Activated CD4-positive, alpha-beta T cell treated with anti-CD3 and anti-CD28 coated beads for 36 hours (primary cell): ENCODE results near the gene GABRA5. TPM values are rescaled to one million over a fixed set of nuclear protein-coding genes. Genes with fewer than 3 reads are reported as not detected.
A peak's percentile ranks its signal among the peaks of the same experiment; 100 is the strongest.

Experiments
- ATAC-seq: fragments of 200-7000 bp; cut with Tn5 transposase; one replicate; pipeline ENCODE4 v1.10.0; 2021; ENCODE audit warnings: mild to moderate bottlenecking, moderate library complexity
- CTCF ChIA-PET: fragments of 350-600 bp; sonication (Branson Sonifier 250); formaldehyde crosslinking; loops from one replicate; lab custom pipeline; 2021; ENCODE audit warnings: antibody characterized with exemption; lab: Charles Lee
- POLR2A ChIA-PET: fragments of 350-600 bp; sonication (Branson Sonifier 250); formaldehyde crosslinking; loops from one replicate; lab custom pipeline; 2021; ENCODE audit warnings: antibody characterized with exemption, inconsistent platforms; lab: Charles Lee
- DNase-seq: peaks from one replicate; pipeline ENCODE4 v3.0.0-alpha.2; 2020
- H3K27ac Mint-ChIP-seq: one replicate; pipeline ENCODE4 v1.8.0; 2021; ENCODE audit warnings: mixed read lengths
- H3K27me3 Mint-ChIP-seq: one replicate; pipeline ENCODE4 v1.8.0; 2021; ENCODE audit warnings: mixed read lengths
- H3K36me3 Mint-ChIP-seq: one replicate; pipeline ENCODE4 v1.8.0; 2021; ENCODE audit warnings: low read depth, mixed read lengths
- H3K4me1 Mint-ChIP-seq: one replicate; pipeline ENCODE4 v1.8.0; 2021; ENCODE audit warnings: mixed read lengths
- H3K4me3 Mint-ChIP-seq: one replicate; pipeline ENCODE4 v1.8.0; 2021; ENCODE audit warnings: mild to moderate bottlenecking, moderate library complexity, mixed read lengths
- H3K9me3 Mint-ChIP-seq: one replicate; pipeline ENCODE4 v1.8.0; 2021; ENCODE audit warnings: low read depth, mixed read lengths
- intact Hi-C, 2 experiments: fragments of 100-400 bp; cut with DNase I in 1 of 2; cut with micrococcal nuclease in 1 of 2; formaldehyde crosslinking; loops; one replicate each; pipeline versions ENCODE4 v1.14.2 to v1.15.1; 2022 to 2024; cut with DNase I, micrococcal nuclease
- total RNA-seq, 2 experiments: library from RNA; stranded (reverse); gene quantifications; one replicate each; pipeline ENCODE4 v1.2.3, GENCODE V29; 2021

GABRA5 gene
- total RNA-seq, 2 experiments from 2014 or later, result not detected

DNA sequence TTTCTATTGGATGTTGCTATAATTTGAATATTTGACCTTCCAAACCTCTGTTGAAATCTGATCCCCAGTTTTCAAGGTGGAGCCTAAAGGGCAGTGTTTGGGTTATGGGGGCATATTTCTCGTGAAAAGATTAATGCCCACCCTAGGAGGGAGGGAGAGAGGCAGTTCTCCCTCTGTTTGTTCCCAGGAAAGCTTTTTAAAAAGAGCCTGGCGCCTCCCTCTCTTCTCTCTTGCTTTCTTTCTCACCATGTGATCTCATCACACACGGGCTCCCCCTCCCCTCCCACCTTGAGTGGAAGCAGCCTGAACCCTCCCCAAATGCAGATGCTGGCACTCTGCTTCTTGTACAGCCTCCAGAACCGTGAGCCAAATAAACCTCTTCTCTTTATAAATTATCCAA is 12.4 kb upstream of the GABRA5 start:
- no peak for DNase-seq
- H3K36me3 Mint-ChIP-seq, result no peaks in the 10 kb centered on the region
- H3K27me3 Mint-ChIP-seq, result peaks cover 2% of the 10 kb centered on the region
- ChIA-PET POLR2A (no interaction called here), CTCF (no interaction called here)
- intact Hi-C loops, result no loop called here
- H3K9me3 Mint-ChIP-seq, result no peaks in the 10 kb centered on the region
- H3K4me3 Mint-ChIP-seq, result no peak overlapping the region
- H3K27ac Mint-ChIP-seq, result no peak overlapping the region
- ATAC-seq, result no peak
- H3K4me1 Mint-ChIP-seq, result no peaks in the 10 kb centered on the region

- CTCF ChIA-PET, result interaction anchor here (1.5 kb wide), 1 partner anchor 1354 kb away, joined by 4 read pairs; no protein-coding TSS in a partner anchor
- no peak overlapping the region for H3K4me3 Mint-ChIP-seq
- DNase-seq, result peak; percentile 39
- H3K9me3 Mint-ChIP-seq, result no peaks in the 10 kb centered on the region
- intact Hi-C loops, result loop anchor here in 1 of 2 experiments (10.0 kb wide), 1 partner anchor 1360 kb away; no protein-coding TSS in a partner anchor
- no peaks in the 10 kb centered on the region for H3K36me3 Mint-ChIP-seq
- no peak overlapping the region for H3K27ac Mint-ChIP-seq
- peaks cover 31% of the 10 kb centered on the region for H3K27me3 Mint-ChIP-seq
- POLR2A ChIA-PET, result no interaction called here
- no peaks in the 10 kb centered on the region for H3K4me1 Mint-ChIP-seq
- ATAC-seq, result no peak
These were observed 2.1 kb upstream of the GABRA5 start for GRCh38 chr15:26864664-26865191.

GRCh38 chr15:26867200-26868007 is 542 bp downstream of the GABRA5 start:
- no peaks in the 10 kb centered on the region for H3K36me3 Mint-ChIP-seq
- H3K4me3 Mint-ChIP-seq, result no peak overlapping the region
- ATAC-seq, result no peak
- H3K27ac Mint-ChIP-seq, result no peak overlapping the region
- no peaks in the 10 kb centered on the region for H3K4me1 Mint-ChIP-seq
- H3K9me3 Mint-ChIP-seq, result no peaks in the 10 kb centered on the region
- intact Hi-C loops, result loop anchor here in 1 of 2 experiments (10.0 kb wide), 1 partner anchor 1363 kb away; no protein-coding TSS in a partner anchor
- ChIA-PET POLR2A (no interaction called here), CTCF (no interaction called here)
- no peak for DNase-seq
- H3K27me3 Mint-ChIP-seq, result peaks cover 31% of the 10 kb centered on the region

DNA sequence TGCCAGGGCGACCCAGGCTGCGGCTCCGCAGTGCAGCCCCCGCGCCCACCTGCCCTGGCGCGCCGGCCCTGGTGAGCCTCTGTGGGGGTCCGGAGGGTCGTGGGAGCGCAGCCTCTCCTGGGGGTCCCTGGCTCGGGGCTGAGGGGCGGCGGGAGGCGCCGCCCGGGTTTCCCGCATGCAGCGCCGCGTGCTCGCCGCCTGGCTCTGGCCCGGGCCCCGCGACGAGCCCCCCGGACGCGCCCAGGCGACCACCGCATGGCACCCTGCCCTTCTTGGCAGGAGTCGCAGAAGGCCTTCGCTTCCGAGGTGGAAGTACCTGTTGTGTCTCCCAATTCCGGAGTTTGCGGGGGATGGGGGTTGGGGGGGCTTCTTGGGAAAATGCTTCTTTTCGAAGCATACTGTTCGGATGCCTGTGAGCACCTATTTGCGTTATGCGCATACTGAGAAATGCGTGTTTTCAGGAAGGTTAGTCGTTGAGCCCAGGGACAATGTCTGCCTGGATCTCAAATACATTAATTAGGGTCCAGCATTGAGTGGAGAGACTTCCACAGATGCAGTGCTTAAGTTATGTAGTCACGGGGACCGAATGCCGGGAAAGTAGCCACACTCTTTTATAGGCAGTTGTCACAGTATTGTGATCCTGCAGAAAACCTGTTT is 1.3 kb downstream of the GABRA5 start:
- no peak overlapping the region for H3K4me3 Mint-ChIP-seq
- no peaks in the 10 kb centered on the region for H3K4me1 Mint-ChIP-seq
- intact Hi-C loops, result loop anchor here in 1 of 2 experiments (10.0 kb wide), 1 partner anchor 1363 kb away; no protein-coding TSS in a partner anchor
- H3K27me3 Mint-ChIP-seq, result peaks cover 31% of the 10 kb centered on the region
- no peak overlapping the region for H3K27ac Mint-ChIP-seq
- H3K9me3 Mint-ChIP-seq, result no peaks in the 10 kb centered on the region
- no peaks in the 10 kb centered on the region for H3K36me3 Mint-ChIP-seq
- ChIA-PET POLR2A (no interaction called here), CTCF (no interaction called here)
- no peak for ATAC-seq
- DNase-seq, result no peak

DNA sequence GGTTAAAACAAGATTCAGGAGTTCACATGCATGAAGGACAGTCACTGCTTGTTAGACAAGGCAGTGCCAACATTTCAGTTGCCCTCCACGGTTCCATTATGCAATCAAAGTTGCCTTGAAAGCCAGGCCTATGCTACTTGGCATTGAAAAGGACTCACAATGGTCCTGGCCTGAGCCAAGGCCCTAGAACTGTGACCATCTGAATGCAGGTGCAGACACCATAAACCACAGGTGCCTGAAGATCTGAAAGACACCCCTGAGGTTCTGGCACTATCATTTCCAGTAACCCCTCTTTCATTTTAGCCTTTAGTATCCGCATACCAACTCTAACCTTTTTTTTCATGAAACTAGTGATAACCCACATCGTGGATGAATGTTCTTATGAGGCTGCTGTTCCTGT is 2.8 kb downstream of the GABRA5 start:
- no peaks in the 10 kb centered on the region for H3K4me1 Mint-ChIP-seq
- H3K4me3 Mint-ChIP-seq, result no peak overlapping the region
- H3K9me3 Mint-ChIP-seq, result no peaks in the 10 kb centered on the region
- ATAC-seq (no peak), DNase-seq (no peak)
- intact Hi-C loops, result loop anchor here in 1 of 2 experiments (10.0 kb wide), 1 partner anchor 1365 kb away; no protein-coding TSS in a partner anchor
- ChIA-PET CTCF (no interaction called here), POLR2A (no interaction called here)
- no peak overlapping the region for H3K27ac Mint-ChIP-seq
- H3K36me3 Mint-ChIP-seq, result no peaks in the 10 kb centered on the region
- H3K27me3 Mint-ChIP-seq, result peaks cover 25% of the 10 kb centered on the region

DNA sequence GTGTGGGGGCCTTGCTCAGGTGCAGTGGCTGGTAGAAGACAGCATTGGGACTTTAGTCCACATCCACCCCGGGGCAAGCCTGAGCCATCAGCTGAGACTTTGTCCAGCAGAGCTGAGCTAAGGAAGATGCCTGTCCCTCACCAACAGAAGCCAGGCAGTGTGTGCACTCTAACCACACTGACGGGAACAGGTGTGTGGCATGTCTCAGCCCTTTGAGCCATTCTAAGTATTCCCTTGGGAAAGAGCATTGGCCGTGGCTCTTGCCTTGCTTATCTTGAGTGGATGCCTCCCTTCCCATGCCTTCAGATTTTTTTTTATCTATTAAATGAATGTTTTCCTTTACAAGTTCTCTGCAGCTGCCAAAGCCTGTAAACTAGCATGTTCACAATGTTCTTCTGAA is 3.5 kb downstream of the GABRA5 start:
- no peak for DNase-seq
- no peak overlapping the region for H3K4me3 Mint-ChIP-seq
- peaks cover 22% of the 10 kb centered on the region for H3K27me3 Mint-ChIP-seq
- no peak overlapping the region for H3K27ac Mint-ChIP-seq
- intact Hi-C loops, result no loop called here
- H3K36me3 Mint-ChIP-seq, result no peaks in the 10 kb centered on the region
- no peak for ATAC-seq
- H3K9me3 Mint-ChIP-seq, result no peaks in the 10 kb centered on the region
- POLR2A ChIA-PET, result no interaction called here
- H3K4me1 Mint-ChIP-seq, result no peaks in the 10 kb centered on the region
- CTCF ChIA-PET, result no interaction called here

- DNase-seq (no peak), ATAC-seq (no peak)
- Mint-ChIP-seq H3K27ac (no peak overlapping the region), H3K4me1 (no peaks in the 10 kb centered on the region), H3K4me3 (no peak overlapping the region), H3K27me3 (peaks cover 13% of the 10 kb centered on the region), H3K9me3 (no peaks in the 10 kb centered on the region), H3K36me3 (no peaks in the 10 kb centered on the region)
- ChIA-PET CTCF (interaction anchor here (1.1 to 1.4 kb wide), 2 partner anchors 17 to 19 kb away, joined by 4 read pairs; no protein-coding TSS in a partner anchor), POLR2A (no interaction called here)
- intact Hi-C loops, result no loop called here
These were observed 5.3 kb downstream of the GABRA5 start for GRCh38 chr15:26872206-26872605.

DNA sequence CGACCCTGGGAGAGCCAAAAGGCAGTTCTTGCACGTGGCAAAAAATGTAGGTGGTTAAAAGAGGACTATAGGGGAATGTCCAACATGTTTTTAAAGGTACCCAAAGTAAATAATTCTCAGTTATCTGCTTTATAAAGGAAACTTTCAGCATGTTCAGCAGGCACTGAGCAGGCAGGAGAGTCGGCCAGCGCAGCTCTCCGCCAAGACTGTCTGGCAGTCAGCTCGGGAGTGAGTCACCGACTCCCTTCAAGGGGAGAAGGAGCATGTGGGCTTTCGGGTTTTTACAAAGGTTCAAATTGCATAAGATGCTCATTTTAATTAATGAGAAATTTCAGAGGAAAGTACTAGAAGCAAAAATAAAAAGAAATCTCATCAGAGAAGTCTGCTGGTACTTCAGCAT is 7.0 kb downstream of the GABRA5 start:
- DNase-seq (no peak), ATAC-seq (no peak)
- no peak overlapping the region for H3K27ac Mint-ChIP-seq
- H3K9me3 Mint-ChIP-seq, result no peaks in the 10 kb centered on the region
- intact Hi-C loops, result no loop called here
- H3K4me1 Mint-ChIP-seq, result no peaks in the 10 kb centered on the region
- ChIA-PET POLR2A (no interaction called here), CTCF (no interaction called here)
- H3K4me3 Mint-ChIP-seq, result no peak overlapping the region
- peaks cover 8% of the 10 kb centered on the region for H3K27me3 Mint-ChIP-seq
- no peaks in the 10 kb centered on the region for H3K36me3 Mint-ChIP-seq

- intact Hi-C loops, result no loop called here
- POLR2A ChIA-PET, result no interaction called here
- no peaks in the 10 kb centered on the region for H3K27me3 Mint-ChIP-seq
These were observed 8.1 kb downstream of the GABRA5 start for GRCh38 chr15:26874774-26875475.

DNA sequence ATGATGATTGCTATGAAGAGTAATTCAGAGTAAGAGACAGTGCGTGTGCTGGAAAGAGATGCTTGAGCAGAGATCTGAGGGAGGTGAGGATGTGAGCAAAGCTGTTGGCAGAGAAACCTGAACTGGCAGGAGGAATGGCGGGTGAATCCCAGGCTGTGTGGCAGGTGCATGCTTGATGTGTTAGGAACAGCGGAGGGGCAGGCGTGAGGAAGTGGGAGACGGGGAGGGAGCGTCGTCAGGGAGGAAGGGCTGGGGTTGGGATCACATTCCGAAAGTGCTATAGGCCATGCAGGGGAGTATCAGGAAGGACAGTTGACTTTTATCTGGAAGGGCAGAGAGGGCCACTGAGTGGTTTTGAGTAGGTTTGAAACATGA is 8.6 kb downstream of the GABRA5 start:
- no peaks in the 10 kb centered on the region for H3K9me3 Mint-ChIP-seq
- H3K36me3 Mint-ChIP-seq, result no peaks in the 10 kb centered on the region
- ATAC-seq (no peak), DNase-seq (no peak)
- no peak overlapping the region for H3K27ac Mint-ChIP-seq
- ChIA-PET CTCF (no interaction called here), POLR2A (no interaction called here)
- no peaks in the 10 kb centered on the region for H3K27me3 Mint-ChIP-seq
- intact Hi-C loops, result no loop called here
- no peak overlapping the region for H3K4me3 Mint-ChIP-seq
- no peaks in the 10 kb centered on the region for H3K4me1 Mint-ChIP-seq

More at GRCh38 chr15:26874774-26875475, 8.1 kb downstream of the GABRA5 start:
- ATAC-seq (no peak), DNase-seq (no peak)
- no peak overlapping the region for H3K27ac Mint-ChIP-seq
- CTCF ChIA-PET, result no interaction called here
- H3K4me3 Mint-ChIP-seq, result no peak overlapping the region
- H3K36me3 Mint-ChIP-seq, result no peaks in the 10 kb centered on the region
- H3K4me1 Mint-ChIP-seq, result no peaks in the 10 kb centered on the region
- no peaks in the 10 kb centered on the region for H3K9me3 Mint-ChIP-seq

DNA sequence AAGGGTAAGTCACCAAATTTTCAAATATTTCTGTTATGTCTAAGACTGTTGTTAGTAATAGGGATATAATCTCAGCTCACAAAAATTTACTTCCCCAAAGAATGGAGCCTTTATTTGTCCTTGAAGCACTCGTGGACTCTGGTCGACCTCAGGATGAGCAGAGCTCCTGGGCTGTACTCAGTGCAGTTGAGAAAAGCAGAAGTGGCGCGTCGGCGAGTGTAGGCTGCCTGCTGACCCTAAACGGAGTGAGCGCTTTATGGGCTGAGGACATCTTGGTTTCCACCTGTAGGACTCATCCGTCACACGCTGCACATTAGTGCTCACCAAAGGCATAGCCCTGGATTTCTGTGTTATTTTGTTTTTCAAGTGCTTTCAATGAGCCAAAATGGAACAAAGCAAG is 11.0 kb downstream of the GABRA5 start:
- Mint-ChIP-seq H3K9me3 (no peaks in the 10 kb centered on the region), H3K27ac (no peak overlapping the region), H3K36me3 (no peaks in the 10 kb centered on the region), H3K4me3 (no peak overlapping the region), H3K27me3 (no peaks in the 10 kb centered on the region), H3K4me1 (no peaks in the 10 kb centered on the region)
- intact Hi-C loops, result no loop called here
- no peak for DNase-seq
- POLR2A ChIA-PET, result no interaction called here
- no peak for ATAC-seq
- CTCF ChIA-PET, result no interaction called here
